ENCODE measurements around the gene TGFB1.
A peak's percentile ranks its signal among the peaks of the same experiment; 100 is the strongest.
"Not testable (repeated sequence)": the region's sequence is repeated elsewhere in the genome, so short reads cannot be mapped to it uniquely, and the experiment has no call there.

The TGFB1 gene

GRCh38 chr19:41384351-41384750 lies 30.6 kb upstream of the TGFB1 start:
- ChIA-PET CTCF (interaction anchor here (1.0 kb wide), 1 partner anchor 65 kb away, joined by 4 read pairs; no protein-coding TSS in a partner anchor), POLR2A (ENCODE audit: low non-redundant PET) (interaction anchor here (0.7 kb wide), 1 partner anchor 14 kb away, joined by 3 read pairs; no protein-coding TSS in a partner anchor)
- TF ChIP-seq CTCF (conservative IDR thresholded peaks at IDR 0.05; ENCODE audit: low read depth) = no peak
- H3K27ac ChIP-seq = peak overlapping the region; percentile 90
- DNase-seq (ENCODE audit: low spot score) = no peak

DNA sequence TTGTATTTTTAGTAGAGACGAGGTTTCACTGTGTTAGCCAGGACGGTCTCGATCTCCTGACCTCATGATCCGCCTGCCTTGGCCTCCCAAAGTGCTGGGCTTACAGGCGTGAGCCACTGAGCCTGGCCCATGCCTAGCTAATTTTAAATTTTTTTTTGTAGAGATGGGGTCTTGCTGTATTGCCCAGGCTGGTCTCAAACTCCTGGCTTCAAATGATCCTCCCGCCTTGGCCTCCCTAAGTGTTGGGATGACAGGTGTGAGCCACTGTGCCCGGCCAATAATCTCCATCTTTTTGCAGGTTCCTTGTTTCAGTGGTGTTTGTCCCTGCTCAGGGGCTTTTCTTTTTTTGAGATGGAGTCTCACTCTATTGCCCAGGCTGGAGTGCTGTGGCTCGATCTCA lies 27.8 kb upstream of the TGFB1 start:
- POLR2A ChIA-PET (ENCODE audit: low non-redundant PET) = interaction anchor here (0.7 kb wide), 1 partner anchor 762 kb away, joined by 5 read pairs; no protein-coding TSS in a partner anchor
- H3K27ac ChIP-seq = peak overlapping the region; percentile 91
- DNase-seq (ENCODE audit: low spot score); CTCF ChIA-PET: not testable (repeated sequence)

DNA sequence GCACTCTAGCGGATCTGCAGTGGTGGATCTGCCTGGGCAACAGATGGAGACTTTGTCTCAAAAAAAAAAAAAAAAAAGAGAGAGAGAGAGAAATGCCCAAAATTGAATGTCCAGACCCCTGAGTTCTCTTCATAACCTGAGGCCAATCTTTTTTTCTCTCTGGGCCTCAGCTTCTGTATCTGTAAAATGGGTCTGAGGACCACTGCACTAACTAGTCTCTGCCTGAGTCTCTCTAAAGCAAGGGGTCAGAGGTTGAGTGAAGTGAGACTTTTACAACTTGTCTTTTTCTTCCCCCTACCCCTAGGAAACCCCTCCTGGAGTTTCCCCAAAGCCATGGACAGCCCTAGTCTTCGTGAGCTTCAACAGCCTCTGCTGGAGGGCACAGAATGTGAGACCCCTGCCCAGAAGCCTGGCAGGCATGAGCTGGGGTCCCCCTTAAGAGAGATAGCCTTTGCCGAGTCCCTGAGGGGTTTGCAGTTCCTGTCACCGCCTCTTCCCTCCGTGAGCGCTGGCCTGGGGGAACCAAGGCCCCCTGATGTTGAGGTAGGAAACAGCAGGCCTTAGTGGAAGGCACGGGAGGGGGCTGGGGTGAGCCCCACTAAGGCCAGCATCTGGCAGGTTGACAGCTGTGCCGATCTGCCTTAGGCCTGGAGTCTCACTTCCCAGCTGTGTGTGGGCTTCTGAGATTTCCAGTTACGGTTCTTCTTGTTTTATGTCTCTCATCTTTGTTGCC lies 24.4 kb upstream of the TGFB1 start:
- POLR2A ChIA-PET (ENCODE audit: low non-redundant PET) = no interaction called here

DNA sequence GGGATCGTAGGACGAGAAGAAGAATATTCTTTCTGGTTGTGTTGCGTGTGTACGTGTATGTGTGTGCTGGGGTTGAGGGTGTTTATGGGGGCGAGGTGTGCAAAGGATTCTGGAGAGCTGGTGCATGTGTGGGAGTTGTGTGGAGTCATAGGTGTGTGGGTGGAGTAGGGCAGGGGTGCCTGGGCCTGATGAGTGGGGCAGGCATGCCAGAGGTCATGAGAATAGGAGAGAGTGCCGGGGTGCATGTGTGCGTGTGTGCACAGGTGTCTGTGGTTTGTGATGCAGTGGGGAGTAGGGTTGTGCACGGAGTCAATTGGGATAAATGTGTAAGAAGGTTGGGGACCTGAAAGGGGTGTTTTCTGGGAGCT lies 23.3 kb upstream of the TGFB1 start:
- H3K27ac ChIP-seq = peak overlapping the region; percentile 58
- CTCF ChIA-PET = no interaction called here
- TF ChIP-seq CTCF (conservative IDR thresholded peaks at IDR 0.05; ENCODE audit: low read depth) = no peak
- POLR2A ChIA-PET (ENCODE audit: low non-redundant PET) = no interaction called here
- no peak for DNase-seq (ENCODE audit: low spot score)

More for the DNA sequence above, 24.4 kb upstream of the TGFB1 start:
- no peak for TF ChIP-seq CTCF (conservative IDR thresholded peaks at IDR 0.05; ENCODE audit: low read depth)
- CTCF ChIA-PET = no interaction called here
- no peak for DNase-seq (ENCODE audit: low spot score)
- H3K27ac ChIP-seq = peak overlapping the region; percentile 91

DNA sequence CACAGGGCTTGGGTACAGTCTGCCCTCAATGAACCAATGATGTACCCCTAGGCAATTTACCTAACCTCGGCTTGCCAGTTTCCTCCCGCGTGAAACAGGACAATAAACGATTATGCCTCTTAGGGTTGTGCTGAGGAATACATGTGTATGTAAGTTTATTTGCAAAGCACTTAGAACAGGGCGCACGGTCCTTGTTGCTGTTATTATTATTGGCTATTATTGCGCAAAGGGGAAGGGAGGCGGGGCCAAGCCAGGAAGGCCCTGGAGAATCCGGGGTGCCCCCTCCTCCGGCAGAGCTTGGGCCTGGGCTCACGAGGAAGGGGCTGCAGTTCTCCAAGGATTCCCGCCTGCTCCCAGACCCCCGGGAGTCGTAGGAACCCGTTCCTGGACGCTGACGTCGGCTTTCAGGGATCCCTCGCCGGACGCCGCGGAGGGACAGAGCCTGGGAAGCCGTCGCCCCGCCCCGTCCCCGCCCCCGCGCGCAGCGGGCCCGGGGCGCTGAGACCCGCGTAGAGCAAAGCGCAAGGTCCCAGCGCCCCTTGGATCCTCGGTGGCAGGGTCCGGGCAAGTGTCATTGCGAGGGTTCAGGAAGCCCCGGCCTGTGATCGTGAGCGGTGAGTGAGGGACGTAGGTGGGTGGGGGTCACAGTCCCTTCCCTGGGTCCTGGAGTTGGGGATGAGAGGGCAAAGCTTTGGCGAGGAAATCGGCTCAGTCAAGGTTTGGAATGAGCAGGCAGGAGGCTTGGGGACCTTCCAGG lies 22.7 kb upstream of the TGFB1 start, which contains the start of gene TMEM91:
TSS of gene TMEM91 (plus strand) at position 293 of the 757 bp plus-strand sequence. CDS start 1,777 bp downstream, outside the sequence.
- CTCF ChIA-PET = interaction anchor here (0.6 to 1.0 kb wide), 2 partner anchors 12 to 18 kb away, joined by 3 read pairs; no protein-coding TSS in a partner anchor
- no peak for TF ChIP-seq CTCF (conservative IDR thresholded peaks at IDR 0.05; ENCODE audit: low read depth)
- POLR2A ChIA-PET (ENCODE audit: low non-redundant PET) = no interaction called here
- DNase-seq (ENCODE audit: low spot score) = no peak
- H3K27ac ChIP-seq = peak within 1 kb of the TSS; percentile 58

GRCh38 chr19:41373993-41374392 lies 20.3 kb upstream of the TGFB1 start:
- no peak for TF ChIP-seq CTCF (conservative IDR thresholded peaks at IDR 0.05; ENCODE audit: low read depth)
- DNase-seq (ENCODE audit: low spot score) = peak; percentile 57
- ChIA-PET POLR2A (ENCODE audit: low non-redundant PET) (no interaction called here), CTCF (no interaction called here)
- peak overlapping the region; percentile 79 for H3K27ac ChIP-seq

DNA sequence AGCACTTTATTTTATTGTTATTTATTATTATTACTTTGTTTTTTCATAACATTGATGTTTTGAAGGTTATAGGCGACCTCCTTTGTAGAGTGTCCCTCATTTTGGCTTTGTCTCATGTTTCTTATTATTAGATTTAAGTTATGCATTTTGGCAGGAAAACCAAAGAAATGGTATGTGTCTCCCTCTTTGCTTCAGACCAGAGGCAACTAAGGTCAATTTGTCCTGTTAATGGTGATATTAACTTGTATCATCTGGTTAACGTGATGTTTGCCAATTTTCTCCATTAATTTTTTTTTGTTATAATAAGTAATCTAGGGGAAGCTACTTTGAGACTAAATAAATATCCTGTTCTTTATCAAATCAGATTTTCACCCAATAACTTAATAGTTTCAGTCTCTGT lies 18.8 kb upstream of the TGFB1 start:
- TF ChIP-seq CTCF (conservative IDR thresholded peaks at IDR 0.05; ENCODE audit: low read depth) = no peak
- H3K27ac ChIP-seq = 0 out of 2 replicates have a peak overlapping the region, but pooled peaks have one; percentile 7
- CTCF ChIA-PET = no interaction called here
- POLR2A ChIA-PET (ENCODE audit: low non-redundant PET) = no interaction called here
- no peak for DNase-seq (ENCODE audit: low spot score)
